Body of pancreas (tissue), 4 donors: ENCODE data around the gene RPS8. TPM values are rescaled to one million over a fixed set of nuclear protein-coding genes. Genes with fewer than 3 reads are reported as not detected.

Experiments
- ATAC-seq: fragments of 150-250 bp; one replicate; pipeline ENCODE4 v1.9.1; 2016
- DNase-seq, 4 donors: peaks; one replicate each; pipeline ENCODE4 v3.0.0-alpha.2; 2019
- H3K27ac ChIP-seq, 4 donors: fragments of 200-600 bp; sonication (generic); 1 replicate in 3 of 4; 2 replicates in 1 of 4; pipeline versions ENCODE4 v1.5.1 to v1.6.1; 2016 to 2019; ENCODE audit warnings: mild to moderate bottlenecking in 1 of 4, mixed read lengths in 1 of 4, moderate library complexity in 1 of 4
- H3K27me3 ChIP-seq, 2 donors: fragments of 200-600 bp; sonication (generic); one replicate each; pipeline ENCODE4 v1.6.0; 2016; ENCODE audit warnings: mild to moderate bottlenecking in 1 of 2
- H3K36me3 ChIP-seq, 2 donors: fragments of 200-600 bp; sonication (generic); replicated peaks in 1 of 2; 2 replicates each; pipeline ENCODE4 v1.5.1; 2016; ENCODE audit warnings: low read depth in 2 of 2; ENCODE audit not compliant: insufficient read depth in 1 of 2
- H3K4me1 ChIP-seq: fragments of 200-600 bp; sonication (generic); one replicate; pipeline ENCODE4 v1.6.0; 2016
- H3K4me3 ChIP-seq, 2 donors: fragments of 200-600 bp; sonication (generic); 1 replicate in 1 of 2; 2 replicates in 1 of 2; pipeline ENCODE4 v1.5.1; 2016 to 2019
- H3K9me3 ChIP-seq, 3 donors: fragments of 200-600 bp; sonication (generic); 1 replicate in 2 of 3; 2 replicates in 1 of 3; pipeline ENCODE4 v1.5.1; 2016
- POLR2A ChIP-seq, 3 donors: fragments of 450-650 bp; IDR thresholded peaks; one replicate each; pipeline ENCODE4 v1.6.1; 2016; ENCODE audit warnings: antibody characterized with exemption in 3 of 3, mild to moderate bottlenecking in 2 of 3
- WGBS, 2 donors: methylation state at CpG; one replicate each; pipeline ENCODE4 v1.1.5; 2017; 5-methylcytosine and 5-hydroxymethylcytosine counted together
- intact Hi-C: fragments of 100-400 bp; cut with DNase I; formaldehyde crosslinking; loops from one replicate; pipeline ENCODE4 v1.15.1; 2023
- total RNA-seq, 2 donors: library from RNA; depleted of rRNA; stranded (reverse); fragments of >200 nt; gene quantifications; one replicate each; pipeline ENCODE4 v1.1.0, GENCODE V29; 2016
- TF ChIP-seq, protein P1 (sequence below), 7 experiments: fragments of 450-650 bp in 4 of 7; fragments of 200-600 bp in 3 of 7; sonication (generic) in 3 of 7; IDR thresholded peaks; one replicate each; pipeline ENCODE4 v1.5.1; 2016 to 2019; ENCODE audit warnings: antibody characterized with exemption in 7 of 7

RPS8 gene
- total RNA-seq, 2 donors from 2014 or later = 1,064 to 1,413 TPM

DNA sequence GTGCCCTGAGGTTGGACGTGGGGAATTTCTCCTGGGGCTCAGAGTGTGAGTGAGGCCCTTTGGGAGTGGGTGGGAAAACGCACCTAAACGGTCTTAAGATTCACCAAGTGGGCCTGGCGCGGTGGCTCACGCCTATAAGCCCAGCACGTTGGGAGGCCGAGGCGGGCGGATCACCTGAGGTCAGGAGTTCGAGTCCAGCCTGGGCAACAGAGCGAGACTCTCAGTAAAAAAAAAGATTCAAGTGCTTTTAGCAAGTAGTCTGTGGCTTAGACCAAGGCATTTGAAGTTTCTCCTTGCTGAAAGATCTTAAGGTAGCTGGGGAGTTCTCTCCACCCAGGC lies 1.4 kb downstream of the RPS8 start:
- peak overlapping the region; percentile 50 to 99 for H3K4me3 ChIP-seq
- peaks cover 31% of the 10 kb centered on the region for H3K4me1 ChIP-seq
- intact Hi-C loops = no loop called here
- ATAC-seq = no peak
- no peaks in the 10 kb centered on the region for H3K9me3 ChIP-seq
- DNase-seq = no peak
- TF ChIP-seq POLR2A (IDR thresholded peaks at IDR 0.05) = no peak
- TF ChIP-seq, protein P1, sequence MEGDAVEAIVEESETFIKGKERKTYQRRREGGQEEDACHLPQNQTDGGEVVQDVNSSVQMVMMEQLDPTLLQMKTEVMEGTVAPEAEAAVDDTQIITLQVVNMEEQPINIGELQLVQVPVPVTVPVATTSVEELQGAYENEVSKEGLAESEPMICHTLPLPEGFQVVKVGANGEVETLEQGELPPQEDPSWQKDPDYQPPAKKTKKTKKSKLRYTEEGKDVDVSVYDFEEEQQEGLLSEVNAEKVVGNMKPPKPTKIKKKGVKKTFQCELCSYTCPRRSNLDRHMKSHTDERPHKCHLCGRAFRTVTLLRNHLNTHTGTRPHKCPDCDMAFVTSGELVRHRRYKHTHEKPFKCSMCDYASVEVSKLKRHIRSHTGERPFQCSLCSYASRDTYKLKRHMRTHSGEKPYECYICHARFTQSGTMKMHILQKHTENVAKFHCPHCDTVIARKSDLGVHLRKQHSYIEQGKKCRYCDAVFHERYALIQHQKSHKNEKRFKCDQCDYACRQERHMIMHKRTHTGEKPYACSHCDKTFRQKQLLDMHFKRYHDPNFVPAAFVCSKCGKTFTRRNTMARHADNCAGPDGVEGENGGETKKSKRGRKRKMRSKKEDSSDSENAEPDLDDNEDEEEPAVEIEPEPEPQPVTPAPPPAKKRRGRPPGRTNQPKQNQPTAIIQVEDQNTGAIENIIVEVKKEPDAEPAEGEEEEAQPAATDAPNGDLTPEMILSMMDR (IDR thresholded peaks at IDR 0.05) = no peak
- H3K27me3 ChIP-seq = no peaks in the 10 kb centered on the region
- peaks cover 6 to 20% of the 10 kb centered on the region in 2 donors for H3K36me3 ChIP-seq
- H3K27ac ChIP-seq = peak overlapping the region in 3 of 4 donors; percentile 92 to 97 (median 93)
- 56 to 58% methylated on average over 12 of the region's 12 CpGs for WGBS, 2 donors

DNA sequence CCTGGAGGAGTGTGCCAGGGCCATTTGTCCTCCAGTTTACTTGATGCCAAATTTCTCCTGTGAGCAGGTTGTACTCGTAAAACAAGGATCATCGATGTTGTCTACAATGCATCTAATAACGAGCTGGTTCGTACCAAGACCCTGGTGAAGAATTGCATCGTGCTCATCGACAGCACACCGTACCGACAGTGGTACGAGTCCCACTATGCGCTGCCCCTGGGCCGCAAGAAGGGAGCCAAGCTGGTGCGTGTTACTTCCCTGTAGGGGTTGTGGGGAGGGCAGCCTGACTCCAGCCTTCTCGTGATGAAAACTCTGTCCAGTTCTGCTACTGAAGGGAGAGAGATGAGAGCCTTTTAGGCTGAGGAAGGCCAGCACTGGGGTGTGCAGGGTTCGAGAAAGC lies 2.2 kb downstream of the RPS8 start:
- no peak for ATAC-seq
- Histone ChIP-seq H3K4me1 (peaks cover 31% of the 10 kb centered on the region), H3K27me3 (no peaks in the 10 kb centered on the region), H3K27ac (no peak overlapping the region), H3K9me3 (no peaks in the 10 kb centered on the region), H3K4me3 (no peak overlapping the region), H3K36me3 (peaks cover 6 to 20% of the 10 kb centered on the region in 2 donors)
- WGBS, 2 donors = 46 to 63% methylated on average over 2 to 14 of the region's 14 CpGs
- no peak for DNase-seq
- TF ChIP-seq, protein P1 (IDR thresholded peaks at IDR 0.05) = no peak
- no peak for TF ChIP-seq POLR2A (IDR thresholded peaks at IDR 0.05)
- intact Hi-C loops = no loop called here

- intact Hi-C loops = no loop called here
- ATAC-seq = no peak
- H3K36me3 ChIP-seq = peaks cover 6 to 20% of the 10 kb centered on the region in 2 donors
Observed at GRCh38 chr1:44777969-44778635, 2.8 kb downstream of the RPS8 start.

DNA sequence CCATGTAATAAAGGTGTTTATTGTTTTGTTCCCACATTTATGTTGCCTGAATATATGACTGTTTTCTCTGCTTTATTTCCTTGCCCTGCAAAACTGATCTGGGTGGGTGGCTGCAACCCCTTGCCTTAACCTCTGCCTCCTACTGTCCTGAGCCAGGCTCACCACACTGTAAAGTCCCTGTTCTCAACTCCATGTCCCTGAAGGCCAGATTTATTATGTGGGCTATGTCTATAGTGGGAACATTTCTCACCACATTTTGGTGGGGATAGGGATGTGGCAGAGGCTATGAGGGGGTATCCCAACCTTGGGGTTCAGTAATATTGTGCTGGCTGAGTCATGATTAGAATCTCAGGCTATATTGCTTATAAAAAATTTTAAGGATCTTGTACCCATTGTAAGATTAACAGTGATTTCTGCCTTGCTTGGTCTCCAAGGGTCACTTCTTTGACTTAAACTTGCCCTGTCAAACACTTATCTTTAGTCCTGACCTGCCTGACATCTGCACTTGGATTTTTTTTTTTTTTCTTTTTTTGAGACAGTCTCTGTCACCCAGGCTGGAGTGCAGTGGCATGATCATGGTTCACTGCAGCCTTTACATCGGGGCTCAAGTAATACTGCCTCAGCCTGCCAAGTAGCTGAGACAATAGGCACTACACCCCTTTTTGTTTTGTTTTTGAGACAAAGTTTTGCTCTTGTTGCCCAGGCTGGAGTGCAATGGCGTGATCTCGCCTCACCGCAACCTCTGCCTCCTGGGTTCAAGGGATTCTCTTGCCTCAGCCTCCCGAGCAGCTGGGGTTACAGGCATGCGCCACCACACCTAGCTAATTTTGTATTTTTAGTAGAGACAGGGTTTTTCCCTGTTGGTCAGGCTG lies 3.6 kb downstream of the RPS8 start:
- H3K27ac ChIP-seq = no peak overlapping the region
- DNase-seq (no peak), ATAC-seq (no peak)
- no peaks in the 10 kb centered on the region for H3K9me3 ChIP-seq
- 94 to 98% methylated on average over 6 of the region's 6 CpGs for WGBS, 2 donors
- H3K4me1 ChIP-seq = peaks cover 35% of the 10 kb centered on the region
- TF ChIP-seq POLR2A (IDR thresholded peaks at IDR 0.05) = no peak
- TF ChIP-seq, protein P1 (IDR thresholded peaks at IDR 0.05) = no peak
- intact Hi-C loops = no loop called here
- no peak overlapping the region for H3K4me3 ChIP-seq
- no peaks in the 10 kb centered on the region for H3K27me3 ChIP-seq
- H3K36me3 ChIP-seq = peaks cover 6 to 20% of the 10 kb centered on the region in 2 donors

More at GRCh38 chr1:44777969-44778635, 2.8 kb downstream of the RPS8 start:
- 65 to 70% methylated on average over 13 of the region's 13 CpGs for WGBS, 2 donors
- Histone ChIP-seq H3K4me3 (no peak overlapping the region), H3K27me3 (no peaks in the 10 kb centered on the region), H3K4me1 (peaks cover 31% of the 10 kb centered on the region), H3K27ac (no peak overlapping the region), H3K9me3 (no peaks in the 10 kb centered on the region)
- no peak for DNase-seq
- no peak for TF ChIP-seq POLR2A (IDR thresholded peaks at IDR 0.05)
- TF ChIP-seq, protein P1 (IDR thresholded peaks at IDR 0.05) = no peak
